HEK293 (cell line): ENCODE results near the gene KPNA2.
A peak's percentile ranks its signal among the peaks of the same experiment; 100 is the strongest.

Source experiments
- CTCF ChIA-PET: fragments of 350-600 bp; formaldehyde crosslinking; extraction: SDS; loops from one replicate; lab custom pipeline; 2021; ENCODE audit warnings: antibody characterized with exemption; lab: Yijun Ruan, JAX
- POLR2A ChIA-PET: fragments of 300-600 bp; formaldehyde crosslinking; extraction: SDS; loops from one replicate; lab custom pipeline; 2020; ENCODE audit warnings: antibody characterized with exemption, inconsistent platforms; lab: Yijun Ruan, JAX
- H3K27ac ChIP-seq: fragments of 200-500 bp; sonication (Bioruptor generic); 2 replicates; pipeline ENCODE4 v1.5.1; 2014; ENCODE audit warnings: low read depth, low read length, control low read depth, inconsistent platforms; ENCODE audit errors: extremely low read depth
- H3K36me3 ChIP-seq, 2 experiments: fragments of 200-500 bp in 1 of 2; sonication (Bioruptor generic) in 1 of 2; 1 replicate in 1 of 2; 2 replicates in 1 of 2; pipeline ENCODE4 v1.5.1; 2014 to 2017; ENCODE audit warnings: inconsistent platforms in 2 of 2, low read length in 2 of 2; ENCODE audit not compliant: control insufficient read depth in 2 of 2, insufficient read depth in 1 of 2
- H3K4me1 ChIP-seq: fragments of 200-500 bp; sonication (Bioruptor generic); 2 replicates; pipeline ENCODE4 v1.5.1; 2014; ENCODE audit warnings: mild to moderate bottlenecking, low read length, inconsistent platforms; ENCODE audit not compliant: control insufficient read depth, insufficient read depth
- H3K4me3 ChIP-seq: 2 replicates; pipeline ENCODE4 v1.5.1; 2011; ENCODE audit warnings: low read depth, mild to moderate bottlenecking, control low read depth, low read length, moderate library complexity
- H3K9me3 ChIP-seq: fragments of 200-500 bp; sonication (Bioruptor generic); 2 replicates; pipeline ENCODE4 v1.5.1; 2014; ENCODE audit warnings: low read depth, low read length, inconsistent platforms; ENCODE audit not compliant: control insufficient read depth, insufficient read depth
- BCL6B ChIP-seq: fragments of 450-650 bp; formaldehyde crosslinking; IDR thresholded peaks from 2 replicates; pipeline ENCODE4 v1.5.1; 2017; ENCODE audit warnings: missing biosample characterization, missing genetic modification characterization
- HOXC10 ChIP-seq: sonication (generic); formaldehyde crosslinking; IDR thresholded peaks from 2 replicates; pipeline ENCODE4 v1.8.1; 2023; ENCODE audit warnings: mild to moderate bottlenecking, missing genetic modification reagents
- KLF8 ChIP-seq: fragments of 450-650 bp; formaldehyde crosslinking; IDR thresholded peaks from 2 replicates; pipeline ENCODE4 v1.5.1; 2016; ENCODE audit warnings: missing biosample characterization, missing genetic modification characterization
- SCRT2 ChIP-seq: fragments of 450-650 bp; formaldehyde crosslinking; IDR thresholded peaks from 2 replicates; pipeline ENCODE4 v1.5.1; 2016; ENCODE audit warnings: missing biosample characterization, missing genetic modification characterization
- SP3 ChIP-seq: fragments of 450-650 bp; formaldehyde crosslinking; IDR thresholded peaks from 2 replicates; pipeline ENCODE4 v1.5.1; 2016; ENCODE audit warnings: missing biosample characterization, missing genetic modification characterization
- ZBTB44 ChIP-seq: fragments of 450-650 bp; IDR thresholded peaks from 2 replicates; pipeline ENCODE4 v1.5.1; 2018; ENCODE audit warnings: missing biosample characterization, mild to moderate bottlenecking, missing genetic modification characterization
- ZBTB49 ChIP-seq: fragments of 450-650 bp; formaldehyde crosslinking; IDR thresholded peaks from 2 replicates; pipeline ENCODE4 v1.5.1; 2016; ENCODE audit warnings: missing biosample characterization, missing genetic modification characterization, low read depth
- ZBTB8A ChIP-seq: fragments of 450-650 bp; formaldehyde crosslinking; IDR thresholded peaks from 2 replicates; pipeline ENCODE4 v1.5.1; 2016; ENCODE audit warnings: missing biosample characterization, missing genetic modification characterization
- ZNF19 ChIP-seq: fragments of 450-650 bp; formaldehyde crosslinking; IDR thresholded peaks from 2 replicates; pipeline ENCODE4; 2016; ENCODE audit warnings: missing biosample characterization, missing genetic modification characterization, low read depth
- ZNF266 ChIP-seq: fragments of 450-650 bp; formaldehyde crosslinking; IDR thresholded peaks from 2 replicates; pipeline ENCODE4 v1.5.1; 2016; ENCODE audit warnings: missing biosample characterization, missing genetic modification characterization, low read depth
- ZNF366 ChIP-seq: fragments of 450-650 bp; formaldehyde crosslinking; conservative IDR thresholded peaks from 2 replicates; pipeline ENCODE4 v1.5.1; 2016; ENCODE audit warnings: missing biosample characterization, missing genetic modification characterization
- ZNF37A ChIP-seq: fragments of 450-650 bp; IDR thresholded peaks from 2 replicates; pipeline ENCODE4 v1.5.1; 2018; ENCODE audit warnings: missing biosample characterization, missing genetic modification characterization
- ZNF433 ChIP-seq: fragments of 450-650 bp; formaldehyde crosslinking; IDR thresholded peaks from 2 replicates; pipeline ENCODE4 v1.5.1; 2016; ENCODE audit warnings: missing biosample characterization, missing genetic modification characterization, low read depth
- ZNF514 ChIP-seq: fragments of 450-650 bp; formaldehyde crosslinking; IDR thresholded peaks from 2 replicates; pipeline ENCODE4 v1.5.1; 2016; ENCODE audit warnings: missing biosample characterization, missing genetic modification characterization
- ZNF629 ChIP-seq: fragments of 450-650 bp; formaldehyde crosslinking; IDR thresholded peaks from 2 replicates; pipeline ENCODE4 v1.5.1; 2017; ENCODE audit warnings: missing biosample characterization, missing genetic modification characterization
- ZNF768 ChIP-seq: fragments of 450-650 bp; formaldehyde crosslinking; IDR thresholded peaks from 2 replicates; pipeline ENCODE4 v1.5.1; 2018; ENCODE audit warnings: missing biosample characterization, mild to moderate bottlenecking, missing genetic modification characterization
- TF ChIP-seq, protein P1 (sequence below): fragments of 450-650 bp; formaldehyde crosslinking; IDR thresholded peaks from 2 replicates; pipeline ENCODE4 v1.5.1; 2017; ENCODE audit warnings: missing biosample characterization, missing genetic modification characterization
- TF ChIP-seq, protein P2 (sequence below): fragments of 450-650 bp; formaldehyde crosslinking; IDR thresholded peaks from 2 replicates; pipeline ENCODE4 v1.5.1; 2017; ENCODE audit warnings: missing biosample characterization, missing genetic modification characterization
- TF ChIP-seq, protein P3 (sequence below): fragments of 450-650 bp; formaldehyde crosslinking; IDR thresholded peaks from 2 replicates; pipeline ENCODE4 v1.5.1; 2016; ENCODE audit warnings: missing biosample characterization, missing genetic modification characterization
- TF ChIP-seq, protein P4 (sequence below): fragments of 450-650 bp; formaldehyde crosslinking; IDR thresholded peaks from 2 replicates; pipeline ENCODE4 v1.5.0; 2017; ENCODE audit warnings: missing biosample characterization, missing genetic modification characterization, borderline replicate concordance
- TF ChIP-seq, protein P5 (sequence below): fragments of 450-650 bp; formaldehyde crosslinking; IDR thresholded peaks from 2 replicates; pipeline ENCODE4 v1.5.1; 2017; ENCODE audit warnings: missing biosample characterization, missing genetic modification characterization

The KPNA2 gene

DNA sequence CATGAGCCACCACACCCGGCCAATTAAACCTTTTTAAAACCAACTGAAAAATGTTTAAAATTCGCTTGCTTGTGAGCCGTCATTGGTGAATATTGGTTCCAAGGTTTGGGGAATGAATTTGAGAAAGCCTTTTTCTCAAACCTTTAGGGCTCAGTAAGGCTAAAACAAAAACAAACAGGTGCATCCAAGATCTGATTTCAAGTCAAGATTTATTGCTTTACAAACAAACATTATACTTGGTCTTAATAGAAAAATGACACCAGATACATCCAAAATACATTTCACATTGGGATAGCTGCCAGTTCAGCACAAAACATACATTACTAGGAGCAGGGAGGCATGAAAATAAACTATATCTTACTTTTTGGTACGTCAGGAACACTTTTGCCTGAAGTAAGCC, 44.6 kb upstream of the KPNA2 start (continued):
- TF ChIP-seq HOXC10 (CRISPR knock-in tag) = no peak
- no peak for TF ChIP-seq ZNF37A
- no peak for TF ChIP-seq ZNF266 (tag by site-specific recombination)
- TF ChIP-seq, protein P1, sequence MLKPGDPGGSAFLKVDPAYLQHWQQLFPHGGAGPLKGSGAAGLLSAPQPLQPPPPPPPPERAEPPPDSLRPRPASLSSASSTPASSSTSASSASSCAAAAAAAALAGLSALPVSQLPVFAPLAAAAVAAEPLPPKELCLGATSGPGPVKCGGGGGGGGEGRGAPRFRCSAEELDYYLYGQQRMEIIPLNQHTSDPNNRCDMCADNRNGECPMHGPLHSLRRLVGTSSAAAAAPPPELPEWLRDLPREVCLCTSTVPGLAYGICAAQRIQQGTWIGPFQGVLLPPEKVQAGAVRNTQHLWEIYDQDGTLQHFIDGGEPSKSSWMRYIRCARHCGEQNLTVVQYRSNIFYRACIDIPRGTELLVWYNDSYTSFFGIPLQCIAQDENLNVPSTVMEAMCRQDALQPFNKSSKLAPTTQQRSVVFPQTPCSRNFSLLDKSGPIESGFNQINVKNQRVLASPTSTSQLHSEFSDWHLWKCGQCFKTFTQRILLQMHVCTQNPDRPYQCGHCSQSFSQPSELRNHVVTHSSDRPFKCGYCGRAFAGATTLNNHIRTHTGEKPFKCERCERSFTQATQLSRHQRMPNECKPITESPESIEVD (tag by site-specific recombination) = peak; percentile 93
- peak; percentile 72 for TF ChIP-seq ZBTB44
- TF ChIP-seq ZNF366 (tag by site-specific recombination) = peak; percentile 72
- peak; percentile 39; the same call in 1 of the 2 replicates for TF ChIP-seq KLF8 (tag by site-specific recombination)
- TF ChIP-seq BCL6B (tag by site-specific recombination) = 0 out of 2 replicates have a peak, but pooled peaks have one; percentile 4
- TF ChIP-seq, protein P2, sequence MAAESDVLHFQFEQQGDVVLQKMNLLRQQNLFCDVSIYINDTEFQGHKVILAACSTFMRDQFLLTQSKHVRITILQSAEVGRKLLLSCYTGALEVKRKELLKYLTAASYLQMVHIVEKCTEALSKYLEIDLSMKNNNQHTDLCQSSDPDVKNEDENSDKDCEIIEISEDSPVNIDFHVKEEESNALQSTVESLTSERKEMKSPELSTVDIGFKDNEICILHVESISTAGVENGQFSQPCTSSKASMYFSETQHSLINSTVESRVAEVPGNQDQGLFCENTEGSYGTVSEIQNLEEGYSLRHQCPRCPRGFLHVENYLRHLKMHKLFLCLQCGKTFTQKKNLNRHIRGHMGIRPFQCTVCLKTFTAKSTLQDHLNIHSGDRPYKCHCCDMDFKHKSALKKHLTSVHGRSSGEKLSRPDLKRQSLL = no peak
- peak; percentile 88 for TF ChIP-seq ZBTB8A (tag by site-specific recombination)
- TF ChIP-seq ZNF514 = no peak
- peak; percentile 50; the same call in 1 of the 2 replicates for TF ChIP-seq SCRT2 (tag by site-specific recombination)
- no peak for TF ChIP-seq ZNF433 (tag by site-specific recombination)
- TF ChIP-seq, protein P3, sequence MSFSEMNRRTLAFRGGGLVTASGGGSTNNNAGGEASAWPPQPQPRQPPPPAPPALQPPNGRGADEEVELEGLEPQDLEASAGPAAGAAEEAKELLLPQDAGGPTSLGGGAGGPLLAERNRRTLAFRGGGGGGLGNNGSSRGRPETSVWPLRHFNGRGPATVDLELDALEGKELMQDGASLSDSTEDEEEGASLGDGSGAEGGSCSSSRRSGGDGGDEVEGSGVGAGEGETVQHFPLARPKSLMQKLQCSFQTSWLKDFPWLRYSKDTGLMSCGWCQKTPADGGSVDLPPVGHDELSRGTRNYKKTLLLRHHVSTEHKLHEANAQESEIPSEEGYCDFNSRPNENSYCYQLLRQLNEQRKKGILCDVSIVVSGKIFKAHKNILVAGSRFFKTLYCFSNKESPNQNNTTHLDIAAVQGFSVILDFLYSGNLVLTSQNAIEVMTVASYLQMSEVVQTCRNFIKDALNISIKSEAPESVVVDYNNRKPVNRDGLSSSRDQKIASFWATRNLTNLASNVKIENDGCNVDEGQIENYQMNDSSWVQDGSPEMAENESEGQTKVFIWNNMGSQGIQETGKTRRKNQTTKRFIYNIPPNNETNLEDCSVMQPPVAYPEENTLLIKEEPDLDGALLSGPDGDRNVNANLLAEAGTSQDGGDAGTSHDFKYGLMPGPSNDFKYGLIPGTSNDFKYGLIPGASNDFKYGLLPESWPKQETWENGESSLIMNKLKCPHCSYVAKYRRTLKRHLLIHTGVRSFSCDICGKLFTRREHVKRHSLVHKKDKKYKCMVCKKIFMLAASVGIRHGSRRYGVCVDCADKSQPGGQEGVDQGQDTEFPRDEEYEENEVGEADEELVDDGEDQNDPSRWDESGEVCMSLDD = no peak
- peak; percentile 42; the same call in 1 of the 2 replicates for TF ChIP-seq ZNF629

GRCh38 chr17:67992548-67993152, 42.9 kb upstream of the KPNA2 start:
- peaks cover 20% of the 10 kb centered on the region for H3K4me1 ChIP-seq
- peaks cover 0 to 4% of the 10 kb centered on the region in 2 experiments; a peak in 2 of 3 replicates for H3K36me3 ChIP-seq
- no peaks in the 10 kb centered on the region for H3K9me3 ChIP-seq
- CTCF ChIA-PET = interaction anchor here (0.6 to 1.3 kb wide), 5 partner anchors 9 to 768 kb away, joined by 3 to 7 read pairs (median 5); no protein-coding TSS in a partner anchor
- H3K27ac ChIP-seq = peak overlapping the region; percentile 99
- POLR2A ChIA-PET = interaction anchor here (1.7 to 3.2 kb wide), 2 partner anchors 43 to 77 kb away, joined by 4 to 13 read pairs; partner anchors contain the start of gene KPNA2
- peak overlapping the region; percentile 74 for H3K4me3 ChIP-seq
- no peak for TF ChIP-seq ZNF768 (tag by site-specific recombination)
- TF ChIP-seq ZNF19 = no peak
- TF ChIP-seq, protein P4, sequence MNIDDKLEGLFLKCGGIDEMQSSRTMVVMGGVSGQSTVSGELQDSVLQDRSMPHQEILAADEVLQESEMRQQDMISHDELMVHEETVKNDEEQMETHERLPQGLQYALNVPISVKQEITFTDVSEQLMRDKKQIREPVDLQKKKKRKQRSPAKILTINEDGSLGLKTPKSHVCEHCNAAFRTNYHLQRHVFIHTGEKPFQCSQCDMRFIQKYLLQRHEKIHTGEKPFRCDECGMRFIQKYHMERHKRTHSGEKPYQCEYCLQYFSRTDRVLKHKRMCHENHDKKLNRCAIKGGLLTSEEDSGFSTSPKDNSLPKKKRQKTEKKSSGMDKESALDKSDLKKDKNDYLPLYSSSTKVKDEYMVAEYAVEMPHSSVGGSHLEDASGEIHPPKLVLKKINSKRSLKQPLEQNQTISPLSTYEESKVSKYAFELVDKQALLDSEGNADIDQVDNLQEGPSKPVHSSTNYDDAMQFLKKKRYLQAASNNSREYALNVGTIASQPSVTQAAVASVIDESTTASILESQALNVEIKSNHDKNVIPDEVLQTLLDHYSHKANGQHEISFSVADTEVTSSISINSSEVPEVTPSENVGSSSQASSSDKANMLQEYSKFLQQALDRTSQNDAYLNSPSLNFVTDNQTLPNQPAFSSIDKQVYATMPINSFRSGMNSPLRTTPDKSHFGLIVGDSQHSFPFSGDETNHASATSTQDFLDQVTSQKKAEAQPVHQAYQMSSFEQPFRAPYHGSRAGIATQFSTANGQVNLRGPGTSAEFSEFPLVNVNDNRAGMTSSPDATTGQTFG (tag by site-specific recombination) = no peak
- no peak for TF ChIP-seq ZNF37A
- no peak for TF ChIP-seq ZBTB49 (tag by site-specific recombination)
- TF ChIP-seq, protein P5, sequence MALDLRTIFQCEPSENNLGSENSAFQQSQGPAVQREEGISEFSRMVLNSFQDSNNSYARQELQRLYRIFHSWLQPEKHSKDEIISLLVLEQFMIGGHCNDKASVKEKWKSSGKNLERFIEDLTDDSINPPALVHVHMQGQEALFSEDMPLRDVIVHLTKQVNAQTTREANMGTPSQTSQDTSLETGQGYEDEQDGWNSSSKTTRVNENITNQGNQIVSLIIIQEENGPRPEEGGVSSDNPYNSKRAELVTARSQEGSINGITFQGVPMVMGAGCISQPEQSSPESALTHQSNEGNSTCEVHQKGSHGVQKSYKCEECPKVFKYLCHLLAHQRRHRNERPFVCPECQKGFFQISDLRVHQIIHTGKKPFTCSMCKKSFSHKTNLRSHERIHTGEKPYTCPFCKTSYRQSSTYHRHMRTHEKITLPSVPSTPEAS (tag by site-specific recombination) = no peak
- TF ChIP-seq SP3 = no peak
